ENCODE results near the gene NMNAT3. TPM values are rescaled to one million over a fixed set of nuclear protein-coding genes. Genes with fewer than 3 reads are reported as not detected.

The NMNAT3 gene
- total RNA-seq, 1 donor from 2014 or later: 2.0 TPM

- DNase-seq (ENCODE audit: low spot score): no peak
- Mint-ChIP-seq H3K4me3 (ENCODE audit: unreplicated experiment) (no peak overlapping the region), H3K27ac (ENCODE audit: unreplicated experiment) (no peak overlapping the region), H3K9me3 (ENCODE audit: low read depth) (no peaks in the 10 kb centered on the region), H3K27me3 (ENCODE audit: low read depth) (no peaks in the 10 kb centered on the region), H3K4me1 (ENCODE audit: low read depth) (no peaks in the 10 kb centered on the region), H3K36me3 (ENCODE audit: low read depth) (peaks cover 2% of the 10 kb centered on the region)
- TF ChIP-seq CTCF (IDR thresholded peaks at IDR 0.05): no peak
Observed at GRCh38 chr3:139619484-139619883, 58.3 kb downstream of the NMNAT3 start.

- no peak overlapping the region for H3K27ac Mint-ChIP-seq (ENCODE audit: unreplicated experiment)
- peaks cover 2% of the 10 kb centered on the region for H3K36me3 Mint-ChIP-seq (ENCODE audit: low read depth)
- H3K4me1 Mint-ChIP-seq (ENCODE audit: low read depth): no peaks in the 10 kb centered on the region
- no peak overlapping the region for H3K4me3 Mint-ChIP-seq (ENCODE audit: unreplicated experiment)
- no peaks in the 10 kb centered on the region for H3K27me3 Mint-ChIP-seq (ENCODE audit: low read depth)
- H3K9me3 Mint-ChIP-seq (ENCODE audit: low read depth): peaks cover 3% of the 10 kb centered on the region
- no peak for DNase-seq (ENCODE audit: low spot score)
- TF ChIP-seq CTCF (IDR thresholded peaks at IDR 0.05): no peak
Observed at GRCh38 chr3:139617672-139618268, 60.0 kb downstream of the NMNAT3 start.

- Mint-ChIP-seq H3K4me3 (ENCODE audit: unreplicated experiment) (no peak overlapping the region), H3K27ac (ENCODE audit: unreplicated experiment) (no peak overlapping the region), H3K36me3 (ENCODE audit: low read depth) (no peaks in the 10 kb centered on the region), H3K9me3 (ENCODE audit: low read depth) (peaks cover 3% of the 10 kb centered on the region), H3K4me1 (ENCODE audit: low read depth) (no peaks in the 10 kb centered on the region), H3K27me3 (ENCODE audit: low read depth) (peaks cover 2% of the 10 kb centered on the region)
- no peak for TF ChIP-seq CTCF (IDR thresholded peaks at IDR 0.05)
- no peak for DNase-seq (ENCODE audit: low spot score)
Observed at GRCh38 chr3:139611528-139611927, 66.2 kb downstream of the NMNAT3 start.

- no peaks in the 10 kb centered on the region for H3K4me1 Mint-ChIP-seq (ENCODE audit: low read depth)
- no peak for DNase-seq (ENCODE audit: low spot score)
- peaks cover 2% of the 10 kb centered on the region for H3K27me3 Mint-ChIP-seq (ENCODE audit: low read depth)
- no peak for TF ChIP-seq CTCF (IDR thresholded peaks at IDR 0.05)
- no peak overlapping the region for H3K4me3 Mint-ChIP-seq (ENCODE audit: unreplicated experiment)
- no peaks in the 10 kb centered on the region for H3K36me3 Mint-ChIP-seq (ENCODE audit: low read depth)
- H3K27ac Mint-ChIP-seq (ENCODE audit: unreplicated experiment): no peak overlapping the region
- H3K9me3 Mint-ChIP-seq (ENCODE audit: low read depth): peaks cover 3% of the 10 kb centered on the region
Observed at GRCh38 chr3:139610886-139611285, 66.9 kb downstream of the NMNAT3 start.

DNA sequence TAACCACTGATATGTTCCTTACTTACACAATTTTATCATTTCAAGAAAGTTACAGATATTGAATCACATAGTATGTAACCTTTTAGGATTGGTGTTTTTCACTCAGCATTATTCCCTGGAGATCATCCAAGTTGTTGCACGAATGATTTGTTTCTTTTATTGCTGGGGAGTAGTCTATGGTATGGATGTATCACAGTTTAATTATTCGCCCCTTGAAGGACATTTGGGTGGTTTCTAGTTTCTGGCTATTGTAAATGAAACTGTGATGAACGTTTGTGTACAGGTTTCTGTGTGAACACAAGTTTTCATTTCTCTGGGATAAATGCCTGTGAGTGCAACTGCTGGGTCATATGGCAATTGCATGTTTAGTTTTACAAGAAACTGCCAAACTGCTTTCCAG, 68.8 kb downstream of the NMNAT3 start:
- Mint-ChIP-seq H3K27me3 (ENCODE audit: low read depth) (peaks cover 2% of the 10 kb centered on the region), H3K4me1 (ENCODE audit: low read depth) (no peaks in the 10 kb centered on the region), H3K4me3 (ENCODE audit: unreplicated experiment) (no peak overlapping the region), H3K36me3 (ENCODE audit: low read depth) (no peaks in the 10 kb centered on the region), H3K9me3 (ENCODE audit: low read depth) (peaks cover 3% of the 10 kb centered on the region), H3K27ac (ENCODE audit: unreplicated experiment) (no peak overlapping the region)
- no peak for DNase-seq (ENCODE audit: low spot score)
- no peak for TF ChIP-seq CTCF (IDR thresholded peaks at IDR 0.05)

All from chondrocyte (in vitro differentiated cells).